K562 (cell line): ENCODE results near the gene MS4A8.

ENCODE experiments used
- ATF2 ChIP-seq: sonication (generic); formaldehyde crosslinking; IDR thresholded peaks from 2 replicates; pipeline ENCODE4 v1.8.1; 2022; ENCODE audit warnings: missing genetic modification reagents
- GABPA ChIP-seq: fragments of 200-800 bp; sonication (Bioruptor generic); conservative IDR thresholded peaks from 2 replicates; pipeline ENCODE4 v1.6.1; 2016; ENCODE audit warnings: low read depth, missing genetic modification characterization, missing compliant biosample characterization
- TF ChIP-seq, protein P1 (sequence below): sonication (generic); formaldehyde crosslinking; IDR thresholded peaks from 2 replicates; pipeline ENCODE4 v1.9.0; 2022; ENCODE audit warnings: mild to moderate bottlenecking, missing genetic modification reagents
- TF ChIP-seq, protein P2 (sequence below), 3 experiments: IDR thresholded peaks in 2 of 3; conservative IDR thresholded peaks in 1 of 3; 2 replicates each; pipeline ENCODE4 v1.5.1; 2011 to 2012; ENCODE audit warnings: low read length in 3 of 3, mild to moderate bottlenecking in 3 of 3, control low read depth in 2 of 3, improper control_type of control experiment in 1 of 3, inconsistent platforms in 1 of 3, low read depth in 1 of 3, mixed read lengths in 1 of 3, moderate library complexity in 1 of 3; ENCODE audit not compliant: insufficient read depth in 2 of 3

GRCh38 chr11:60743058-60743457, 43.6 kb downstream of the MS4A8 start:
- TF ChIP-seq, protein P1, sequence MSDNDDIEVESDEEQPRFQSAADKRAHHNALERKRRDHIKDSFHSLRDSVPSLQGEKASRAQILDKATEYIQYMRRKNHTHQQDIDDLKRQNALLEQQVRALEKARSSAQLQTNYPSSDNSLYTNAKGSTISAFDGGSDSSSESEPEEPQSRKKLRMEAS (CRISPR knock-in tag): no peak
- TF ChIP-seq, protein P2, sequence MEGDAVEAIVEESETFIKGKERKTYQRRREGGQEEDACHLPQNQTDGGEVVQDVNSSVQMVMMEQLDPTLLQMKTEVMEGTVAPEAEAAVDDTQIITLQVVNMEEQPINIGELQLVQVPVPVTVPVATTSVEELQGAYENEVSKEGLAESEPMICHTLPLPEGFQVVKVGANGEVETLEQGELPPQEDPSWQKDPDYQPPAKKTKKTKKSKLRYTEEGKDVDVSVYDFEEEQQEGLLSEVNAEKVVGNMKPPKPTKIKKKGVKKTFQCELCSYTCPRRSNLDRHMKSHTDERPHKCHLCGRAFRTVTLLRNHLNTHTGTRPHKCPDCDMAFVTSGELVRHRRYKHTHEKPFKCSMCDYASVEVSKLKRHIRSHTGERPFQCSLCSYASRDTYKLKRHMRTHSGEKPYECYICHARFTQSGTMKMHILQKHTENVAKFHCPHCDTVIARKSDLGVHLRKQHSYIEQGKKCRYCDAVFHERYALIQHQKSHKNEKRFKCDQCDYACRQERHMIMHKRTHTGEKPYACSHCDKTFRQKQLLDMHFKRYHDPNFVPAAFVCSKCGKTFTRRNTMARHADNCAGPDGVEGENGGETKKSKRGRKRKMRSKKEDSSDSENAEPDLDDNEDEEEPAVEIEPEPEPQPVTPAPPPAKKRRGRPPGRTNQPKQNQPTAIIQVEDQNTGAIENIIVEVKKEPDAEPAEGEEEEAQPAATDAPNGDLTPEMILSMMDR (IDR thresholded peaks at IDR 0.05 in 2 of 3, conservative IDR thresholded peaks at IDR 0.05 in 1 of 3; ENCODE audit: insufficient read depth in 2 of 3, low read depth in 1 of 3, low read length in 3 of 3): no peak
- TF ChIP-seq GABPA (tag) (no peak), ATF2 (CRISPR knock-in tag) (no peak)
